Spleen (tissue), 7 donors: ENCODE measurements around the gene AGT.

ENCODE experiments used
- CTCF ChIP-seq, 11 experiments: fragments of 200-600 bp in 7 of 11; fragments of 450-650 bp in 4 of 11; sonication (generic) in 4 of 11; IDR thresholded peaks in 8 of 11; conservative IDR thresholded peaks in 3 of 11; 1 replicate in 7 of 11; 2 replicates in 4 of 11; pipeline versions ENCODE4 v1.4.0 to v1.8.0; 2016 to 2021; ENCODE audit warnings: antibody characterized with exemption in 11 of 11, inconsistent platforms in 4 of 11, mild to moderate bottlenecking in 1 of 11
- POLR2A ChIP-seq, 3 donors: fragments of 450-650 bp; IDR thresholded peaks; one replicate each; pipeline ENCODE4 v1.5.1; 2017; ENCODE audit warnings: antibody characterized with exemption in 3 of 3, mild to moderate bottlenecking in 1 of 3
- POLR2AphosphoS5 ChIP-seq, 3 donors: sonication (generic); formaldehyde crosslinking; IDR thresholded peaks; one replicate each; pipeline ENCODE4 v1.5.1; 2017; ENCODE audit warnings: antibody characterized with exemption in 3 of 3
- donor health status: DM: no; HTN: no; CAD: no; lungs with moderate emphysema.
- donor health status: DM: no; HTN: no; CAD: no.
- donor health status: DM: no; HTN: no; CAD: no.

GRCh38 chr1:230674581-230674980 is 39.3 kb downstream of the AGT start:
- TF ChIP-seq CTCF (IDR thresholded peaks at IDR 0.05 in 8 of 11, conservative IDR thresholded peaks at IDR 0.05 in 3 of 11), result no peak
- no peak for TF ChIP-seq POLR2AphosphoS5 (IDR thresholded peaks at IDR 0.05)
- TF ChIP-seq POLR2A (IDR thresholded peaks at IDR 0.05), result no peak
